ENCODE measurements around the gene ZMYND11.

DNA sequence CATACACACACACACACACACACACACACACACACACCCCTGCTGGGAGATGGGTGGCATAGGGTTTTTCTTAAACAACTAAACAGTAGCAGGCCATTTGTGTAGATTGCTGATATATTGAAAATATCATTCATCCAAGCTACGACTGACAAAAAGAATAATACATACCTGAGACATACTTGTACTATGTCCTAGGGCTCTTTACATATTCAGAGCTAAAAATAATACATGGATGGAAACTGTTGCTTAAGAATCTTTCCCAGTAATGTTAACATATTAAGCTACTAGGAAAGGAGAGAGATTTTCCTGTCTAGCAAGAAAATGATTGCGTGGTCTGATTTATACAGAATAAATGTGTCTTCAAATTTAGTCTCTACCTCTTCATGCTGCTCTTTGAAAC lies 46.0 kb upstream of the ZMYND11 start:
- TF ChIP-seq MAX (IDR thresholded peaks at IDR 0.05) (no peak), BHLHE40 (IDR thresholded peaks at IDR 0.05; ENCODE audit: low read depth, low read length) (no peak), EP300 (IDR thresholded peaks at IDR 0.05) (no peak), RAD21 (conservative IDR thresholded peaks at IDR 0.05 in 1 of 2, IDR thresholded peaks at IDR 0.05 in 1 of 2) (no peak), MYC (IDR thresholded peaks at IDR 0.05; ENCODE audit: borderline replicate concordance, low read length) (no peak), CHD4 (IDR thresholded peaks at IDR 0.05; ENCODE audit: borderline replicate concordance) (no peak), REST (IDR thresholded peaks at IDR 0.05) (no peak), JUNB (IDR thresholded peaks at IDR 0.05) (no peak), PBX3 (IDR thresholded peaks at IDR 0.05) (no peak), USF2 (IDR thresholded peaks at IDR 0.05) (no peak), EHMT2 (IDR thresholded peaks at IDR 0.05; ENCODE audit: low read depth) (no peak), NFE2L2 (conservative IDR thresholded peaks at IDR 0.05; ENCODE audit: low read length) (no peak)
- TF ChIP-seq, protein P1, sequence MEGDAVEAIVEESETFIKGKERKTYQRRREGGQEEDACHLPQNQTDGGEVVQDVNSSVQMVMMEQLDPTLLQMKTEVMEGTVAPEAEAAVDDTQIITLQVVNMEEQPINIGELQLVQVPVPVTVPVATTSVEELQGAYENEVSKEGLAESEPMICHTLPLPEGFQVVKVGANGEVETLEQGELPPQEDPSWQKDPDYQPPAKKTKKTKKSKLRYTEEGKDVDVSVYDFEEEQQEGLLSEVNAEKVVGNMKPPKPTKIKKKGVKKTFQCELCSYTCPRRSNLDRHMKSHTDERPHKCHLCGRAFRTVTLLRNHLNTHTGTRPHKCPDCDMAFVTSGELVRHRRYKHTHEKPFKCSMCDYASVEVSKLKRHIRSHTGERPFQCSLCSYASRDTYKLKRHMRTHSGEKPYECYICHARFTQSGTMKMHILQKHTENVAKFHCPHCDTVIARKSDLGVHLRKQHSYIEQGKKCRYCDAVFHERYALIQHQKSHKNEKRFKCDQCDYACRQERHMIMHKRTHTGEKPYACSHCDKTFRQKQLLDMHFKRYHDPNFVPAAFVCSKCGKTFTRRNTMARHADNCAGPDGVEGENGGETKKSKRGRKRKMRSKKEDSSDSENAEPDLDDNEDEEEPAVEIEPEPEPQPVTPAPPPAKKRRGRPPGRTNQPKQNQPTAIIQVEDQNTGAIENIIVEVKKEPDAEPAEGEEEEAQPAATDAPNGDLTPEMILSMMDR (IDR thresholded peaks at IDR 0.05), result no peak

All from A549 (cell line).